Endothelial cell (in vitro differentiated cells): ENCODE results near the gene MAD1L1. TPM values are rescaled to one million over a fixed set of nuclear protein-coding genes. Genes with fewer than 3 reads are reported as not detected.

Experiments used
- DNase-seq: peaks from one replicate; pipeline ENCODE4 v3.0.0; 2021; ENCODE audit warnings: low spot score
- H3K27ac Mint-ChIP-seq: one replicate; pipeline ENCODE4 v1.8.0; 2021; ENCODE audit warnings: mixed read lengths, inconsistent platforms; ENCODE audit not compliant: unreplicated experiment
- H3K27me3 Mint-ChIP-seq: one replicate; pipeline ENCODE4 v1.8.0; 2021; ENCODE audit warnings: mild to moderate bottlenecking, moderate library complexity, mixed read lengths, inconsistent platforms; ENCODE audit not compliant: unreplicated experiment
- H3K36me3 Mint-ChIP-seq: one replicate; pipeline ENCODE4 v1.8.0; 2021; ENCODE audit warnings: mild to moderate bottlenecking, low read depth, mixed read lengths, inconsistent platforms; ENCODE audit not compliant: unreplicated experiment
- H3K4me1 Mint-ChIP-seq: one replicate; pipeline ENCODE4 v1.8.0; 2021; ENCODE audit warnings: mild to moderate bottlenecking, mixed read lengths, inconsistent platforms; ENCODE audit not compliant: unreplicated experiment
- H3K4me3 Mint-ChIP-seq: one replicate; pipeline ENCODE4 v1.8.0; 2021; ENCODE audit warnings: mild to moderate bottlenecking, mixed read lengths, inconsistent platforms; ENCODE audit not compliant: unreplicated experiment
- H3K9me3 Mint-ChIP-seq: one replicate; pipeline ENCODE4 v1.8.0; 2021; ENCODE audit warnings: mixed read lengths, inconsistent platforms; ENCODE audit not compliant: unreplicated experiment
- CTCF ChIP-seq: fragments of 200-600 bp; sonication (generic); IDR thresholded peaks from one replicate; pipeline ENCODE4 v1.5.0; 2021; ENCODE audit warnings: antibody characterized with exemption; ENCODE audit not compliant: unreplicated experiment
- total RNA-seq: library from RNA; stranded (reverse); fragmentation: NEBNext Ultra II Directional; extraction: Animal tissue kit (Norgen Biotek cat#: 25700); gene quantifications from one replicate; pipeline ENCODE4 v1.2.1, GENCODE V29; 2021; ENCODE audit not compliant: unreplicated experiment

Gene MAD1L1
- total RNA-seq, 1 donor from 2014 or later = 43.3 TPM

- peak overlapping the region; percentile 30 for H3K27ac Mint-ChIP-seq
Observed at GRCh38 chr7:2145835-2146580, 86.7 kb downstream of the MAD1L1 start.

GRCh38 chr7:2144926-2145325 lies 87.8 kb downstream of the MAD1L1 start:
- TF ChIP-seq CTCF = no peak
- no peaks in the 10 kb centered on the region for H3K4me1 Mint-ChIP-seq
- H3K4me3 Mint-ChIP-seq = no peak overlapping the region
- no peak overlapping the region for H3K27ac Mint-ChIP-seq
- H3K9me3 Mint-ChIP-seq = no peaks in the 10 kb centered on the region
- peaks cover 27% of the 10 kb centered on the region for H3K36me3 Mint-ChIP-seq
- no peak for DNase-seq
- H3K27me3 Mint-ChIP-seq = peaks cover 9% of the 10 kb centered on the region

More at GRCh38 chr7:2145835-2146580, 86.7 kb downstream of the MAD1L1 start:
- Mint-ChIP-seq H3K36me3 (peaks cover 27% of the 10 kb centered on the region), H3K9me3 (no peaks in the 10 kb centered on the region), H3K27me3 (peaks cover 9% of the 10 kb centered on the region), H3K4me1 (peaks cover 8% of the 10 kb centered on the region), H3K4me3 (peak overlapping the region; percentile 7)
- no peak for TF ChIP-seq CTCF
- no peak for DNase-seq

GRCh38 chr7:2143981-2144595 lies 88.7 kb downstream of the MAD1L1 start:
- peaks cover 27% of the 10 kb centered on the region for H3K36me3 Mint-ChIP-seq
- no peak overlapping the region for H3K4me3 Mint-ChIP-seq
- DNase-seq = no peak
- TF ChIP-seq CTCF = no peak
- H3K4me1 Mint-ChIP-seq = no peaks in the 10 kb centered on the region
- peaks cover 9% of the 10 kb centered on the region for H3K27me3 Mint-ChIP-seq
- no peaks in the 10 kb centered on the region for H3K9me3 Mint-ChIP-seq
- no peak overlapping the region for H3K27ac Mint-ChIP-seq

- Mint-ChIP-seq H3K4me3 (no peak overlapping the region), H3K4me1 (no peaks in the 10 kb centered on the region)
Observed at GRCh38 chr7:2143450-2143849, 89.3 kb downstream of the MAD1L1 start.

More at GRCh38 chr7:2143450-2143849, 89.3 kb downstream of the MAD1L1 start:
- Mint-ChIP-seq H3K27ac (no peak overlapping the region), H3K27me3 (peaks cover 9% of the 10 kb centered on the region), H3K9me3 (no peaks in the 10 kb centered on the region), H3K36me3 (peaks cover 21% of the 10 kb centered on the region)
- DNase-seq = no peak
- no peak for TF ChIP-seq CTCF
